Neural progenitor cell (in vitro differentiated cells): ENCODE results near the gene DRGX. TPM values are rescaled to one million over a fixed set of nuclear protein-coding genes. Genes with fewer than 3 reads are reported as not detected.

Experiments
- DNase-seq: peaks from one replicate; pipeline ENCODE4 v3.0.0-alpha.2; 2016; ENCODE audit warnings: low spot score
- H2AFZ ChIP-seq: fragments of 200-600 bp; sonication (generic); replicated peaks from 2 replicates; pipeline ENCODE4 v1.6.1; 2016; ENCODE audit warnings: antibody characterized with exemption
- H3F3A ChIP-seq: fragments of 200-600 bp; sonication (generic); 2 replicates; pipeline ENCODE4 v1.6.1; 2016; ENCODE audit warnings: antibody characterized with exemption, low read depth
- H3K27ac ChIP-seq: fragments of 200-600 bp; sonication (generic); 2 replicates; pipeline ENCODE4 v1.5.1; 2016; ENCODE audit warnings: mild to moderate bottlenecking
- H3K27me3 ChIP-seq: fragments of 200-600 bp; sonication (generic); 2 replicates; pipeline ENCODE4 v1.6.1; 2016; ENCODE audit warnings: mild to moderate bottlenecking, moderate library complexity
- H3K36me3 ChIP-seq: fragments of 200-600 bp; sonication (generic); 2 replicates; pipeline ENCODE4 v1.5.1; 2016
- H3K4me1 ChIP-seq: fragments of 200-600 bp; sonication (generic); 2 replicates; pipeline ENCODE4 v1.6.1; 2016; ENCODE audit warnings: mixed run types
- H3K4me2 ChIP-seq: fragments of 200-600 bp; sonication (generic); 2 replicates; pipeline ENCODE4 v1.6.1; 2016
- H3K4me3 ChIP-seq: fragments of 200-600 bp; sonication (generic); 2 replicates; pipeline ENCODE4 v1.5.1; 2016
- H3K79me2 ChIP-seq: fragments of 200-600 bp; sonication (generic); 2 replicates; pipeline ENCODE4 v1.6.1; 2016; ENCODE audit warnings: low read depth
- H3K9ac ChIP-seq: fragments of 200-600 bp; sonication (generic); 2 replicates; pipeline ENCODE4 v1.6.1; 2016
- H3K9me3 ChIP-seq: fragments of 200-600 bp; sonication (generic); 2 replicates; pipeline ENCODE4 v1.5.1; 2016; ENCODE audit warnings: low read depth
- H4K20me1 ChIP-seq: fragments of 200-600 bp; sonication (generic); 2 replicates; pipeline ENCODE4 v1.6.1; 2016; ENCODE audit warnings: low read depth
- H3K27ac Mint-ChIP-seq: 3 replicates; pipeline ENCODE4 v1.8.0; 2021; ENCODE audit warnings: mixed read lengths
- H3K27me3 Mint-ChIP-seq: 2 replicates; pipeline ENCODE4 v1.8.0; 2022; ENCODE audit warnings: low read depth, mild to moderate bottlenecking, inconsistent platforms, moderate library complexity, mixed read lengths; ENCODE audit not compliant: insufficient read depth
- H3K36me3 Mint-ChIP-seq: 3 replicates; pipeline ENCODE4 v1.8.0; 2021; ENCODE audit warnings: mixed read lengths
- H3K4me1 Mint-ChIP-seq: 3 replicates; pipeline ENCODE4 v1.8.0; 2021; ENCODE audit warnings: mixed read lengths
- H3K4me3 Mint-ChIP-seq: 3 replicates; pipeline ENCODE4 v1.8.0; 2021; ENCODE audit warnings: mild to moderate bottlenecking, moderate library complexity, mixed read lengths
- H3K9me3 Mint-ChIP-seq: 3 replicates; pipeline ENCODE4 v1.8.0; 2020; ENCODE audit warnings: mixed read lengths
- EZH2 ChIP-seq: fragments of 200-600 bp; sonication (generic); IDR thresholded peaks from 2 replicates; pipeline ENCODE4 v1.6.1; 2017; ENCODE audit warnings: antibody characterized with exemption, mild to moderate bottlenecking, moderate library complexity
- EZH2phosphoT487 ChIP-seq: fragments of 200-600 bp; sonication (generic); IDR thresholded peaks from 2 replicates; pipeline ENCODE4 v1.6.1; 2017; ENCODE audit warnings: antibody characterized with exemption
- total RNA-seq: library from RNA; depleted of rRNA; stranded (reverse); fragments of >200 nt; gene quantifications from 2 replicates; pipeline ENCODE4 v1.2.3, GENCODE V29; 2015; ENCODE audit warnings: low replicate concordance
- TF ChIP-seq, protein P1 (sequence below): fragments of 200-600 bp; sonication (generic); IDR thresholded peaks from 2 replicates; pipeline ENCODE4 v1.5.1; 2017; ENCODE audit warnings: antibody characterized with exemption, mild to moderate bottlenecking

Gene DRGX
- total RNA-seq, 1 donor from 2014 or later: not detected

DNA sequence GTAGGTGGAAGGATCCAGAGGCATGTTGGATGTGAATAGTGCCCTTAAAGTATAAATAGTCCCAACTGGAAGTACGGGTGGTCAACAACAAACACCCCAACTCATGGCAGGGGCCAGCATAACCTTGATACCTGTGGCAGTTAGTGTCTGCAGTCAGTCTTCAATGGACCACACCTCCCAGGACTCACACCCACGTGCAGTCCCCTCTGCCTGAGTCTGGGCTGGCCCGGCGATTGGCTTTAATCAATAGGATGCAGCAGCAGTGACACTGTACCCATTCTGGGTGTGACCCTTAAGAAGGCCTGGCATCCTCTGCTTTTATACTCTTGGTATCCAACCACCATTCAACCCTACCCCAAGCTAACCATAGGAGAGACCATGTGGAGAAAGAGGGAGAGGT, 18.6 kb downstream of the DRGX start:
- H2AFZ ChIP-seq: no peak overlapping the region
- H3K4me2 ChIP-seq: no peak overlapping the region
- H3K79me2 ChIP-seq: no peaks in the 10 kb centered on the region
- H3K27ac ChIP-seq: no peak overlapping the region
- H3K36me3 ChIP-seq: no peaks in the 10 kb centered on the region
- H3K27me3 ChIP-seq: no peaks in the 10 kb centered on the region
- no peak for DNase-seq
- Mint-ChIP-seq H3K4me1 (no peaks in the 10 kb centered on the region), H3K27me3 (peaks cover 11% of the 10 kb centered on the region), H3K27ac (no peak overlapping the region), H3K4me3 (no peak overlapping the region), H3K9me3 (no peaks in the 10 kb centered on the region), H3K36me3 (no peaks in the 10 kb centered on the region)
- H3K4me1 ChIP-seq: no peaks in the 10 kb centered on the region
- H3K4me3 ChIP-seq: no peak overlapping the region
- no peaks in the 10 kb centered on the region for H4K20me1 ChIP-seq
- no peaks in the 10 kb centered on the region for H3F3A ChIP-seq
- TF ChIP-seq EZH2phosphoT487 (no peak), EZH2 (no peak)
- TF ChIP-seq, protein P1, sequence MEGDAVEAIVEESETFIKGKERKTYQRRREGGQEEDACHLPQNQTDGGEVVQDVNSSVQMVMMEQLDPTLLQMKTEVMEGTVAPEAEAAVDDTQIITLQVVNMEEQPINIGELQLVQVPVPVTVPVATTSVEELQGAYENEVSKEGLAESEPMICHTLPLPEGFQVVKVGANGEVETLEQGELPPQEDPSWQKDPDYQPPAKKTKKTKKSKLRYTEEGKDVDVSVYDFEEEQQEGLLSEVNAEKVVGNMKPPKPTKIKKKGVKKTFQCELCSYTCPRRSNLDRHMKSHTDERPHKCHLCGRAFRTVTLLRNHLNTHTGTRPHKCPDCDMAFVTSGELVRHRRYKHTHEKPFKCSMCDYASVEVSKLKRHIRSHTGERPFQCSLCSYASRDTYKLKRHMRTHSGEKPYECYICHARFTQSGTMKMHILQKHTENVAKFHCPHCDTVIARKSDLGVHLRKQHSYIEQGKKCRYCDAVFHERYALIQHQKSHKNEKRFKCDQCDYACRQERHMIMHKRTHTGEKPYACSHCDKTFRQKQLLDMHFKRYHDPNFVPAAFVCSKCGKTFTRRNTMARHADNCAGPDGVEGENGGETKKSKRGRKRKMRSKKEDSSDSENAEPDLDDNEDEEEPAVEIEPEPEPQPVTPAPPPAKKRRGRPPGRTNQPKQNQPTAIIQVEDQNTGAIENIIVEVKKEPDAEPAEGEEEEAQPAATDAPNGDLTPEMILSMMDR: no peak
- no peak overlapping the region for H3K9ac ChIP-seq
- no peaks in the 10 kb centered on the region for H3K9me3 ChIP-seq

DNA sequence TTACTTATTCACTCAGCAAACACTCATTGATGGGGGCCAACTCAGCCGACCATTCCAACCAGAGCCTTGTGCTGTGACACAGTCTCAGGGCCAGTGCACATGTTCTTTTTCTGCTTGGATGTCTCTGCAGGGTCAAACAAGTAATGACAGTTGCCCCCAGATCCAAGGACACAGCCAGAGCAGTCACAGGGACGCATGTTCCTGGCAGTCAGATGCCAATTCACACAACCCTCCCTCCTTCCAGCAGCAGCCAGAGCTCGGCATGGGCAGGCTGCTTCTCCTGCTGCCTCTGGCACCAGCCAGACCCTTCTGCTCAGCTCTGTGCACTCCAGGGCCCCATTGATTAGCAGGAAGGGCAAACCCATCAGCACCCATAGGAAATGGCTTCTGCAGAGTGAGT, 20.3 kb downstream of the DRGX start:
- no peak overlapping the region for H3K27ac Mint-ChIP-seq

GRCh38 chr10:49374740-49375139, 21.1 kb downstream of the DRGX start:
- DNase-seq: no peak
- H3K27me3 Mint-ChIP-seq: peaks cover 5% of the 10 kb centered on the region
- Histone ChIP-seq H3K79me2 (no peaks in the 10 kb centered on the region), H3F3A (no peaks in the 10 kb centered on the region), H2AFZ (no peak overlapping the region), H3K4me3 (no peak overlapping the region), H3K4me1 (no peaks in the 10 kb centered on the region), H3K9ac (no peak overlapping the region), H3K4me2 (no peak overlapping the region), H3K27ac (no peak overlapping the region), H4K20me1 (no peaks in the 10 kb centered on the region), H3K36me3 (no peaks in the 10 kb centered on the region), H3K9me3 (no peaks in the 10 kb centered on the region), H3K27me3 (no peaks in the 10 kb centered on the region)
- no peak overlapping the region for H3K4me3 Mint-ChIP-seq
- no peak overlapping the region for H3K27ac Mint-ChIP-seq
- no peaks in the 10 kb centered on the region for H3K9me3 Mint-ChIP-seq
- TF ChIP-seq EZH2 (no peak), EZH2phosphoT487 (no peak)
- TF ChIP-seq, protein P1: no peak
- no peaks in the 10 kb centered on the region for H3K36me3 Mint-ChIP-seq
- no peaks in the 10 kb centered on the region for H3K4me1 Mint-ChIP-seq

More for the DNA sequence above, 20.3 kb downstream of the DRGX start:
- Histone ChIP-seq H3K4me3 (no peak overlapping the region), H4K20me1 (no peaks in the 10 kb centered on the region), H3K27me3 (no peaks in the 10 kb centered on the region), H3K9me3 (no peaks in the 10 kb centered on the region), H3K36me3 (no peaks in the 10 kb centered on the region), H3K4me2 (no peak overlapping the region), H3K79me2 (no peaks in the 10 kb centered on the region), H3K27ac (no peak overlapping the region), H3K4me1 (no peaks in the 10 kb centered on the region), H3F3A (no peaks in the 10 kb centered on the region), H2AFZ (no peak overlapping the region), H3K9ac (no peak overlapping the region)
- Mint-ChIP-seq H3K36me3 (no peaks in the 10 kb centered on the region), H3K27me3 (peaks cover 10% of the 10 kb centered on the region), H3K4me3 (no peak overlapping the region), H3K9me3 (no peaks in the 10 kb centered on the region), H3K4me1 (no peaks in the 10 kb centered on the region)
- TF ChIP-seq EZH2phosphoT487 (no peak), EZH2 (no peak)
- TF ChIP-seq, protein P1: no peak
- no peak for DNase-seq
